NCI-H2029 treated with DMSO at 0.1 percent for 48 hours (cell line): Measurements from ENCODE around the gene LRRC45.

Experiments used
- DNase-seq: peaks from one replicate; lab custom pipeline; 2025; lab: John Stamatoyannopoulos, UW

Gene LRRC45

DNA sequence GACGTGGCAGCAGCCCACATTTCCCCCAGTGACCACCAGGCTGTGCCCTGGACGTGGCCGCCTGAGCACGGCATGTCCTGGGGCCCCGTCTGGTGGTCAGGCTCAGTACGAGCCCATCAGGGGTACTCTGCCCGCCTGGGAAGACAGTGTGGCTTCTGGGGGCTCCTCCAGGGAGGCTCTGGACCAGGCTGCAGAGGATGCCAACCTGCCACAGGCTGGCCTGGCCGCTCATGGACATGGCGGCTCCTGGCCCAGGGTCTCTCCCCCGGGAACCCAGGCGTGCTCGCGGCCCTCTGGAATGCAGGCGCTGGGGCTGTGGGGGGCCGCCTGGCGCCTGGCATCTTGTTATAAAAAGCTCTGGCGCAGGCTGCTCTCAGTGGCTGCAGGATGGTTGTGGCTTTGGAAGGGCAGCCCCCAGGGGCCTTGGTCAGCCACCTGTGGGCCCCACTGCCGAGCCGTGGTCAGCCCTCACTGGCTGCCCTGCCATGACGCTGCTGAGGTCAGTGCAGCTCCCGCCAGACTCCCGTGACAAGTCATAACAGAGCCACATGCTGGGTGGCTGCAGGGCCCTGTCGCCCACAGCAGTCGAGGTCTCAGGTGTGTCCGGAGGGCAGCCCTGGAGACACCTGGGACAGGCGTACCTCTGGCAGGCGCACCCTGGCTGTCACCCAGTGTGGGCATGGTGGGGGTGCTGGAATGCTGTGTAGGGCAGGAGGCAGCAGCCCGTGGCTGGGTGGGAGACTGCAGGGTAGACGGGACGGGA is 15.4 kb upstream of the LRRC45 start:
- DNase-seq: no peak

DNA sequence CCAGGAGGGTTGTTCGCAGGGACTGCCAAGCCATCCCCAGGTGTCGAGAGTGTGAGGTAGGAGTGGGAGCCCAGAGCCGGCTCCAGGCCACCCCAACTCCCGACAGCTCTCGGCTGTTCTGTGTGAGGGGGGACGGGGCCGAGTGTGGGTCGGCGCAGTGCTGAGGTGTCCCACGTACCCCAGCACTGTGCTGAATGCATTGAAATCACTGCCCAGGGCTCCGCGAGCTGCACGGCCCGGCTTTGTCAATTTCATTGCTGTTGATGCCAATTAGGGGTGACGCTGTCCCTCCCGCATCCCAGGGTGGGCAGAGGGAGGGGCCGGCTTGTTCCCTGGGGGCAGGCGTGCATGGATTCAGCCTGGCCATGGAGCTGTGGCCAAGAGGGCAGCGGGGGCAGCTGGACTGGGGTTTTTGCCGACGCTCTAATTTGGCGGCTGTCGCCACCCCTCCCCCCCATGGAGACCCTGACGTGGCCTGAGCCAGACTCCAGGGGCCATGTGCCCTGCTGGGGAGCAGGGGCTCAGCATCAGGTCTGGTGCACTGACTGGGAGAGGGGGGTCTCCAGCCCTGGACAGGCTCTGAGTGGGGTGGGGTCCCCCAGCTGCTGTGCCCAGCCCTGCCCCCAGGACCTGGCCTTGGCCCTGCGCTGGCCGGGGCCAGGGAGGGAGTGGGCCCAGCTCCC is 14.7 kb upstream of the LRRC45 start:
- no peak for DNase-seq

DNA sequence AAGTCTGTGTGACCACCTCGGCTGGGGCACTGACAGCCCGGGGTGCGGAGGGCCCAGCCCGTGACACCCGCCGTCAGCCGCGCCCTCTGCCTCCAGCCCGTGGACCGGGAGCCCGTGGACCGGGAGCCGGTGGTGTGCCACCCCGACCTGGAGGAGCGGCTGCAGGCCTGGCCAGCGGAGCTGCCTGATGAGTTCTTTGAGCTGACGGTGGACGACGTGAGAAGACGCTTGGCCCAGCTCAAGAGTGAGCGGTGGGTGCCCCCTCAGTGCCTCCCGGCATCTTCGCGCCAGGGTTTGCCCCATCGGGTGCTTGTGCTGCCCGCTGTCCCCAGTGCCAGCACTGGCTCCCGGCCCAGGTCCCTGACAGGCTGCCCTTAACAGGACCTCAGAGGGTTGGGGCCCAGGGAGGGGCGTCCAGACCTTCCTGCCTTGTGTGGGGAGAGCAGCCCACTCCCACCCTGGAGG is 14.1 kb upstream of the LRRC45 start:
- DNase-seq: no peak

DNA sequence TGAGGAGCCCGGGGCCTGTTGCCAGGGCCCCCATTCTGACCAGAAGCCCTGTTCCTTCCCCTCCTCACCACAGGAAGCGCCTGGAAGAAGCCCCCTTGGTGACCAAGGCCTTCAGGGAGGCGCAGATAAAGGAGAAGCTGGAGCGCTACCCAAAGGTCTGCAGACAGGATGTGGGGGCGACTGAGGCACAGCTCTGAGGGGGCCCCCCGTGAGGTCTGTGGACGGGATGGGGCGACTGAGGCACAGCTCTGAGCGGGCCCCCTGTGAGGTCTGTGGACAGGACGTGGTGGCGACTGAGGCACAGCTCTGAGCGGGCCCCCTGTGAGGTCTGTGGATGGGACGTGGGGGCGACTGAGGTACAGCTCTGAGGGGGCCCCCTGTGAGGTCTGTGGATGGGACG is 13.7 kb upstream of the LRRC45 start:
- no peak for DNase-seq

DNA sequence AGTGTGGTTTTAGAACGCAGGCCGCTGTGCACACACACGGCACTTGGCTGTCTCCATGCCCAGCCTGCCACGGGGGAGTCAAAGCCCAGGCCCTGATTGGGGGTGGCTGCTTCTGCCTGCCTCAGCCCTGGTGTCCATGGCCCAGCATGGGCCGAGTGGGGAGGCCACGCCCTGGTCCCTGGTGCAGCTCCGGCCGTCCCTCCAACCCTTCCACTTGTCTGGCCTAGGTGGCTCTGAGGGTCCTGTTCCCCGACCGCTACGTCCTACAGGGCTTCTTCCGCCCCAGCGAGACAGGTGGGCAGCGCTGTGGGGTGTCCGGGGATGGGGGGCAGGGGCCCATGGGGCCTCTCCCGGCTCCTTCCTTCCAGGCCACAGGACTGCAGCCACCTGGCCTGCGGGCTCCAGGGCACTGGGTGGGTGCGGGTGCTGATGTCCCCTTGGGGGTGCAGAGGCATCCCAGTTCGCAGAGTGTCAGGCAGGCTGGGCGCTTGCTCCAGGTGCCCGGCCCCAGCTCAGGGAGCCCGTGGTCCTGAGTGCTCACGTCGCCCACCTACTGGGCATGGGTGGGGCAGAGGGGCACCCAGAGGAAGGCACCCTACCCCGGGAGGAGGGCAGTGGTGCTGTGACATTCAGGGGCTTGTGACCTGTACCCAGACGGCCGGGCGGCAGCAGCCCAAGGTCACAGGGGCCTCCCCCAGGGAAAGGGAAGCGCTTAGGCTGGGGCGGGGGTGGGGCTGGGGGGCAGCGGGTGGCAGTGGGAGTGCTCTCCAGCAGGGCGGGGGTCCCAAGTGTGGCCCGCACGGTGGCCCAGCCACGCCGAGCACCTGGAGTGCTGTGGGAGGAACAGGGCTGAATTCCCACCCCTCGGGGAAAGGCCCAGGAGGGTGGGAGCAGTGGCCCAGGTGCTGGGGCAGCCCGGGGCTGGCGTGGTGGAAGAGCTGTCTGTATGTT is 12.3 kb upstream of the LRRC45 start:
- DNase-seq: no peak

DNA sequence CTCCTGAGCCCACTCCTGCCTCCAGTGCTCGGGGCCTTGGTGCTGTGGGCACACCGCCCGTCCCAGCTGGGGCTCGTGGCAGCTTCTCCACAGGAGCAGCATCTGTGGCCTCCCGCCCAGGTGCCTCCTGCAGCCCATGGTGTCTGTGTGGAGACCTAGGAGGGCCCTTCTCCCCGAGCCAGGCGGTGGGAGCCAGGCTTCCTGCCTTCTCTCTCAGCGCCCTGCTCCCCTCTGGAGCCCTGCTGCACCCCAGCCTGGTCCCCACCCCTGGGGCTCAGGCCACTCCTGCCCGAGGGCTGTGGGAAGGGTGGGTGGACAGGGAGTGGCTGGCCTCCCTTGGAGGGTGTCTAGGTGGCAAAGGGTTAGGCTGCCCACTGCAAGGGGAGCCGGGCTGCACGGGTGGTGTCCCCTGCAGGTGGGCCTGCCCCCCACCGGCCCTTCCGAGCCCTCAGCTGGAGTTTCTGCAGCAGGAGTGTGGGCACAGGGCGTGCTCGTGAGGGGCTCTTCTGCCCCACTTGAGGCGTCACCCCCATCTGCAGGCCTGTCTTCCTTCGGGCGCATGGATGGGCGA is 11.4 kb upstream of the LRRC45 start:
- no peak for DNase-seq

DNA sequence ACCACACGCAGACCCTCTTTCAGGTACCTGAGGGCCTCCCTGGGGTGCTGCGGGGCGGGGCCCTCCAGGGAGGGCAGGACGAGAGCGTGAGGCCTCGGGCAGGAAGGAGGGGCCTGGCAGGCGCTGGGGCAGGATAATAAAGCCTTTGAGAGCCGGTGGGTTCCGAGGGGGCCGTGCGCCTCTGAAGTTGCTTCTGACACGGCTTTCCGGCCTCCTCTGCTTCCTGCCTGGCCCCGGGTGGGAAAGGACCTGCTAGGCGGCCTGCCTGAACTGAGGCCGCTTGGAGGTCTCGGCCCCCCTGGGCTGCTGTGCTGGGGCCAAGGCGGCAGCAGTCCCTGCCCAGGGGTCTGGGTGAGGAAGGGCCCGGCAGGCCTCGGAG is 10.9 kb upstream of the LRRC45 start:
- no peak for DNase-seq

DNA sequence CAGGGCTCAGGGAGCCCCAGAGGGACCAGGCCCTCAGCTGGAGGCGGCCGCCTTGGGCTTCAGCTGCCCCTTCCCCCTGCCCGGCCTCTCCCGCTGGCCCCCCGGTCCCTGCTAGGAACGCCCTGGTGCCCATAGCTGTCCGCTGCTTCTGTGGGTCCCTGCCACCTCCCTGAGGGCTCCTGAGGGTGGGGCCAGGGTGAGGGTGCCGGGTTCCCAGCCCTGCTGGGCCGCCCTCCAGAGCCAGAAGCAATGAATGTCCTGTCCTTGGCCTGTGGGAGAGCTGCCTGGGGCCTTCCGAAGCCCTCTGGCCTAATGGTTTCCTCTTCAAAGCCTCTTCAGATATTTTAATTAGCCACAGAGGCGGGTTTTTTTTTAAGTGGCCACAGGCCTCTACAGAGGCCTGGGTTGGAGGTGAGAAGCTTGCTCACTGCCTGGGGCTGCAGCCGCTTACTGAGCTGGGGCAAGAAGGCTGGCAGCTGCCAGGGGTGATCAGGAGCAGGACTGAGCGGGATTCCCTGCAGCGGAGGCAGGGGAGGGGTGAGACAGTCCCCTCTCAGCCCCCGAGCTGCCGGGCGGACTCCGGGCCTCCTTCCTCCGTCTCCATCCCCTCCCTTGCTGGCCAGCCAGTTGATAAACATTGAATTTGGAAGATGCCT is 10.3 kb upstream of the LRRC45 start:
- no peak for DNase-seq

DNA sequence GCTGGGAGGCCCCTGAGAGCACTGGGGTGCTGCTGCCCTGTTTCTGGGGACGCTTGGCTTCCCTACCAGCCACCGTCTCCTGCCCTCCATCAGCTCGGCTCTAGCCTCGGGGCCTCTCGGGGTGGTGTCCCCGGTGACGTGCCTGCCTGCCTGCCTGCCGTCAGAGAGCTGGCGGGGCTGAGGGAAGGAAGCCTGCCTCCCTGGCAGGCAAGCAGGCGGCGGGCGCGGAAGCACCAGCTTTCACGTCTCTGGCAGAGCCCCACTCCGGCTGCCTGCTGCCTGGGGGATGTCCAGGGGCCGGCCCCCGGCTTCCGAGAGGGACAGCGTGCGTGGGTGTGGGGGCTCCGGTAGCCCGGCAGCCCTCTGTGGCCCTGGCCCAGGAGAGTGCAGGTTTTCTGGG is 9.8 kb upstream of the LRRC45 start:
- no peak for DNase-seq

DNA sequence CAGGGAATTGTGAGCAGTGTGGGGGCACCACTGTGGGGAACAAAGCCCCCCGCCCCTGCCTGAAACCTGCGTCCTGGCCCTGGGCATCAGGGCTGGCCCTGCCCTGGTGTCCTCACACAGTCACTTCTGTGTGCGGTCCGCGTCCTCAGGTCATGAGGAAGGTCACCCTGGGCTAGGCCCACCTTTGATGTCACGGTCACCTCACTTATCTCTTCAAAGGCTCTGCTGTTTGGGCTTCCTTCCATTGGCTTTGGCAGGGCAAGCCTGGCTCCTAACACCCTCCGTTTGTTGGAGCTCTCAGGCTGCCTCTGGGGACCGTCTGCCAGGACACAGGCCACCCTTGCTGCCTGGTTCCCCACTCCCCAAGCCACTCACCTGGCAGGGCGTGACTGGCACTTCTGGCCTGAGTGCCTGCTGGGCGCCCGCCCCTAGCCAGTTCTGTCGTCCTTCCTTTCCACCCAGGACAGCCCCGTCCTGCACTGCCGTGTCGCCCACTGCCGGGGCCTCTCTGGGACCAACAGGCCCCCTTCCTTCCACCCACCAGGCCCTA is 9.3 kb upstream of the LRRC45 start:
- DNase-seq: no peak

DNA sequence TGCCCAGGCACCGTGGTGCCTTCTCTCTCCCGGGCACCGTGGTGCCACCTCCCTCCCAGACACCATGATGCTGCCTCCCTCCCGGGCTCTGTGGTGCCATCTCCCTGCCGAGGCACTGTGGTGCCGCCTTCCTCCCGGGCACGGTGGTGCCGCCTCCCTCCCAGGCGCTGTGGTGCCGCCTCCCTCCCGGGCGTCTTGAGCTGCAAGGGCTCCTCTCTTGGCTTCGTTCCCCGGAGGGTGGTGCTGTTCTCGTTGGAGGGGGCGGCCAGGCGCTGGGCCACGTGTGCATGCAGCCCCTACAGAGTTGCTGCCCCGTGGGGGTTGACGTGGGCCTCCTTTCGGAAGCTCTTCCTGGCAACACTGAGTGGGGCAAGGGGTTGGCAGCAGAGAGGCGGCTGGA is 8.7 kb upstream of the LRRC45 start:
- no peak for DNase-seq

DNA sequence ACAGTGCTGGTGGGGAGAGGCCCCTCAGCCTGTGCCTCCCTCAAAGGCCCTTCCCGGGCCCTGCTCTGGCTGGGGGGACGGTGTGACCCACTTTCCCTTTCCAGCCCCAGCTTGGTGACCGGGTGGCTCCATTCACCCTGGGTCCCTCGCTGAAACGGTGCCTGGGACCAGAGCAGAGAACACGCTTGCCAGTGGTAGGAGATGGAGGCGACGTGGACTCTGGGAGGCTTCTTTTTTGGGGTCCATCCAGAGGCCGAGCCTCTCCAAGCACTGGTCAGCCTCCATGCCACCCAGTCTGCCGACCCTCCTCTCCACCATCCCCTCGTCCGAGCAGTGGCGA is 8.2 kb upstream of the LRRC45 start:
- no peak for DNase-seq

DNA sequence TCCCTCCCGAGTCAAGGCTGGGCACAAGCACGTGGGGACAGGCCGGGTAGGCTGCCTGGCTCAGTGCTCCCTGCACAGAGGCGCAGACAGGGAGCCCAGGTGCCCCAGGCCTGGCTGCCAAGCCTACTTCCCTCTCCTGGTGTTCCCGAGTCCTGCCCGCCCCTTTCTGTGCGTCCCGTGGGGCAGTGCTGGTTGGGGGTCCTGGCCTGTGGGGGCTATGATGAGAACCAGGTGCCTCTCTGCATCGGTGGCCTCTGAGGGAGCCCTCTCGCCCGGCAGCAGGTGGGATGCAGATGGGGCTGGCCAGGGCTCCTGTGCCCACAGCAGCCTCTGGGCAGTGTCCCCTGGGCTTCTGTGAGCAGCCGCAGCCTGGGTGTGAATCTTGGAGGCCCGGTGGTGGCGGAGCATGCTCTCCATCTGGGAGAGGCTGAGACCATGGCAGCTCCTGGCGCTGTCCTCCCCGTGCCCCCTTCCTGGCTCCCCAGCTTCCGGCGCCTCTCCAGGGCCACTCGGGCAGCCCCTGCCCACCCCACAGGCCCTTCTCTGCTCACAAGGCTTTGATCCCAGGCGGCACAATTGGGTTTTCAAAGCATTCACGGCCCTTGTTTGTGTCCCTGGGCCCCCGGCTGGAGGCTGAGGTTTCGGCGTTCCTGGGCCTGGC is 7.7 kb upstream of the LRRC45 start:
- no peak for DNase-seq

DNA sequence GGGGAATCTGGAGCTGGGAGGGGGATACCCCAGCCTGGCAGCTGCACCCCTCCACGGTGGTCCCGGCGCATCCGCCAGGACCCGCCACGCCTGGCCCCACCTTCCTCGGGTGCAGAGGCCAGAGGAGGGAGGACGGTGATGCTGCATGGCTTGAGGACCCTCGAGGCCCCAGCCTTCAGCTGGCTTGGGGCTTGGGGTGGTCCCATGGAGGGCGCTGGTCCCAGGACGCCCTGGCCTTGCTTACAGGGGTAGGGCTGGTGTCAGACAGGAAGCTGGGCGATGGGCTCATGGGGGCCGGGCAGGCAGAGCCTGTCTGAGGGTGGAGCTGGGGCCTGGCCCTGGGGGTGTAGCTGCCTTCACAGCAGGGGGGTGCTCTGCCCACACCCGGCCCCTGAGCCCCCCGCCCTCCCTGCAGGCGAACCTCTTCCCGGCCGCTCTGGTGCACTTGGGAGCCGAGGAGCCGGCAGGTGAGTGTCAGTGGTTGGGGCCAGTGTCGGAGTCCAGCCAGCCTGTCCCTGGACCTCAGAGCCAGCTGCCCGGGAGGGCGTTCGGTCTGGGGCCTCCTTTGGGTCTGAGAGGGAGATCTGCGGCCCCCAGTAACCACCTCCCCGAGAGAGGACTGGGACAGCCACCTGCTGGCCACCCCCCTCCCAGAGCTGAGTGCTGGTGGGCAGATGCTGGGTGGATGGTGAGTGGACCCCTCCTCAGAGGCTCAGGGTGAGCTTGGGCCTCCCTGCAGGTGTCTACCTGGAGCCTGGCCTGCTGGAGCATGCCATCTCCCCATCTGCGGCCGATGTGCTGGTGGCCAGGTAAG is 6.8 kb upstream of the LRRC45 start:
- DNase-seq: no peak

DNA sequence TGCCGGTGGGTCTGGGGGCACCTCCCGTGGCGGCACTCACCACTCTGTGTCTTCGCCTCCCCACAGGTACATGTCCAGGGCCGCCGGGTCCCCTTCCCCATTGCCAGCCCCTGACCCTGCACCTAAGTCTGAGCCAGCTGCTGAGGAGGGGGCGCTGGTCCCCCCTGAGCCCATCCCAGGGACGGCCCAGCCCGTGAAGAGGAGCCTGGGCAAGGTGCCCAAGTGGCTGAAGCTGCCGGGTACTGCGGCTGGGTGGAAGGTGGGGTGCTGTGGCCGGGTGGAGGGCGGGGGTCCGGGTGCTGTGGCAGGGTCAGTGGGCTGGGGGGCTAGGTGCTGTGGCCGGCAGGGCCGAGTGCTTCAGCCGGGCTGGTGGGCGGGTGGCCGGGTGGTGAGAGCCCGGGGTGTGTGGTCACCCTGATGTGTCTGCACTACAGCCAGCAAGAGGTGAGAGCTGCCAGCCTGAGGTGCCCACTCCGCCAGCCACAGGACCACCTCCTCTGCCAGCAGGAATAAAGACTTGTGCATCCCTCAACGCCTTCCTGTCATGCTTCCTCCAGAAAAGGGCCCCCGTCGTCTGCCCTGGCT is 6.1 kb upstream of the LRRC45 start:
- DNase-seq: no peak

DNA sequence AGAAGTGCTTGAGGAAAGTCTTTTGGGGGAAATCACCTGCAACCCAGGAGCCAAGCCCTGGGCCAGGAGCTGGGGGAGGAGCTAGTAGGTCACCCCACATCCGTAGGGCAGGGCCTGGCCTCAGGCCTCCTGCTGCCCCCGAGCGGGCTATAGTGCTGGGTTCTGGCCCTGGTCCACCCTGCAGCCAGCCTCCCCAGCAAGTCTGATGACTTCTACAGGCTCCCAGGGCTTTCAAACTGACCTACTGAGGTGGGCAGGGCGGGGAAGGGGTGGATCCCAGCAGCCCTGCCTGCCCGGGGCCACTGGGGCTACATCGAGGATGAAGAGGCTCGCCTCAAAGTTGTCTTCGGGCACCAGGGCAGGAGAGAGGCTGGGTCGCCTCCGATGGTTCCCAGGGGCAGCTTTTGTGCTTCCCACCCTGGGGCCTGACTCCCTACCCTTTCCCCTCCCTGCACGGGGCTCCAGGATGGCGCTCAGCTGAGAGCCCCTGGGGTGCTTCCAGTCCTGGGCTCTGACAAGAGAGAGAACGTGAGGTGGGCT is 5.4 kb upstream of the LRRC45 start:
- DNase-seq: no peak

DNA sequence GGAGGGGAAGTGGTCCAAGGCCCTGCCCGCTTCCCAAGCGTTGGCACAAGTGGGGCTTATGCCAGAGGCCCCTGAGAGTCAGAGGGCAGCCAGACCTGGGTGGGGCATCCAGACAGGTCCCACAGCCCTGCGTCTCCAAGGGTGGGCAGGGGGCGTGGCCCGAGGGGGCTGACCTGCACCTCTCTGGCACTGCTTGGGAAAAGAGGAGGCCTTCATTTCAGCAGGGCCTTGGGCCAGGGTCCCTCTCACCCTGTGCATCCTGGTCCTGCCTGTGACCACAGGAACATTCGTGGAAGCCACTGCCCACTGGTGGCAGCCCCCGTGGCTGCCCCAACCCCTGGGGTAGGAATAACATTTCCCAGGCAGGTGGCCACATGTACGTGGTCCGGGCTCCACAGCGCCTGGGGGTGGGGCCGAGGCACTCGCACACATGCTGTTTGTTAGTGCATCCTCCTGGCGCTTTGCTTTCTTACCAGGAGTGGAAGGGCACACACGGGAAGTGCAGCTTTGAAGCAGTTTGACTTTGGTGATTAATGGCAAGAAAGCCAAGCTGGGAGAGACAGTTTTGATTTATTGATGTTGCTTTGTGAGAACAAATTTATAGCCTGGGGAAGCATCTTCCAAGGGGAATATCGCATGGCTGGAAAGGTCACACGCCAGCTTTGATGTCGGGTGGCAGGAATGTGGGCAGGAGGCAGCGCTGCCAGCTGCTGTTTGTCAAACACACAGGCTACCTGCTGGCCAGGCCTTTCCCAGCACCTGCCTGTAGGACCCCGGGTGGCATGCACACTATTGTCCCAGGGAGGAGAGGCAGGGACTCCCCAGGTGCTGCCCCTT is 4.7 kb upstream of the LRRC45 start:
- DNase-seq: no peak

DNA sequence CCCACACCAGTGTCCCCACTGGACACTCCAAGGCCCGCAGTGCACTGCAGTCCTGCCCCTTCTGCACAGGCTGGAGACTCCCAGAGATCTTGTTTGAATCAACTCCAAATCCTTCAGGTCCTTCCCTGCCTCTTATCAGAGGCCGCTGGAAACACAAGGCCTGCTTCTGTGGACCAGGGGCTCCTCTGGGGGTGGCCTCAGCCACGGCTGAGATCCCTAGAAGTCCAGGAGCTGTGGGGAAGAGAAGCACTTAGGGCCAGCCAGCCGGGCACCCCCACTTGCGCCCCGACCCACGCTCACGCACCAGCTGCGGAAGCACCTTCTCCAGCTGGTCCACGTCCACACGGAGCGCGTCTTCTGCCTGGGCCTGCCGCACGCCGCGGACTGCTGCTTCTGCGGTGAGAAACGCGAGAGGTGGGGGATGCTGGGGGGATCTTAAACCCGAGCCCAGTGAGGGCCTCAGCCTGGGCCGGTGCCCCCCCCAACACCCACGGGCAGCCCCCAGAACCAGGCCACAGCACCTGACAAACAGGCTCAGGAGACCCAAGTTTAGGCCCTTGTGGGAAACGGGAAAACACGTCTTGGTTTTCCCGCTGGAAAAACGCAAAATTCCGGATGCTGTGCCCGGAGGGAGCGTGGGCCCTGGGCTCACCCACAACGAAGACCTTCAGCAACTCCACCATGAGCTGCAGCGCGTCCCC is 4.0 kb upstream of the LRRC45 start:
- no peak for DNase-seq
